SU-DHL-6 (cell line): ENCODE data around the gene CGA.

ENCODE experiments used
- H2AFZ ChIP-seq: fragments of 200-600 bp; sonication (generic); 2 replicates; pipeline ENCODE4 v1.6.1; 2014; ENCODE audit warnings: low read depth, mild to moderate bottlenecking, moderate library complexity, mixed read lengths, antibody characterized with exemption, low read length; ENCODE audit not compliant: severe bottlenecking
- H3F3A ChIP-seq: fragments of 200-600 bp; shearing (Covaris generic); 2 replicates; pipeline ENCODE4 v1.6.0; 2016; ENCODE audit warnings: antibody characterized with exemption, mild to moderate bottlenecking; ENCODE audit not compliant: insufficient read depth
- H3K27ac ChIP-seq: fragments of 200-600 bp; sonication (generic); 2 replicates; pipeline ENCODE4 v1.5.1; 2016; ENCODE audit warnings: low read depth, mild to moderate bottlenecking, low read length, moderate library complexity, mixed read lengths
- H3K27me3 ChIP-seq: fragments of 200-600 bp; sonication (generic), shearing (Covaris generic); 2 replicates; pipeline ENCODE4 v1.6.0; 2014; ENCODE audit warnings: mild to moderate bottlenecking, low read length
- H3K36me3 ChIP-seq: fragments of 200-600 bp; sonication (generic); 2 replicates; pipeline ENCODE4 v1.6.1; 2014; ENCODE audit warnings: mild to moderate bottlenecking, low read length, mixed read lengths
- H3K4me2 ChIP-seq: fragments of 300-600, 200-600 bp; shearing (Covaris generic), sonication (generic); 2 replicates; pipeline ENCODE4 v1.6.0; 2014; ENCODE audit warnings: low read length, low read depth, mild to moderate bottlenecking; ENCODE audit not compliant: poor library complexity, severe bottlenecking
- H3K4me3 ChIP-seq: fragments of 200-600 bp; sonication (generic); 2 replicates; pipeline ENCODE4 v1.5.1; 2014; ENCODE audit warnings: antibody characterized with exemption, low read length, mild to moderate bottlenecking, mixed read lengths; ENCODE audit not compliant: insufficient read depth, poor library complexity, severe bottlenecking
- H3K79me2 ChIP-seq: fragments of 200-600 bp; sonication (generic); 2 replicates; pipeline ENCODE4 v1.6.1; 2014; ENCODE audit warnings: mild to moderate bottlenecking, low read length, moderate library complexity; ENCODE audit not compliant: insufficient read depth
- H3K9ac ChIP-seq: fragments of 200-600 bp; sonication (generic); 2 replicates; pipeline ENCODE4 v1.7.0; 2014; ENCODE audit warnings: mild to moderate bottlenecking, low read length
- H3K9me2 ChIP-seq: fragments of 200-600 bp; sonication (generic); replicated peaks from 2 replicates; pipeline ENCODE4 v1.6.1; 2014; ENCODE audit warnings: low read length; ENCODE audit not compliant: insufficient read depth
- H3K9me3 ChIP-seq: fragments of 200-600 bp; sonication (generic); 2 replicates; pipeline ENCODE4 v1.6.1; 2014; ENCODE audit warnings: low read length, mixed read lengths; ENCODE audit not compliant: insufficient read depth
- H4K20me1 ChIP-seq: fragments of 200-600 bp; sonication (generic); 2 replicates; pipeline ENCODE4 v1.6.1; 2014; ENCODE audit warnings: low read depth, mild to moderate bottlenecking, antibody characterized with exemption, low read length, moderate library complexity, mixed read lengths
- EZH2phosphoT487 ChIP-seq: fragments of 200-600 bp; sonication (generic), shearing (Covaris generic); conservative IDR thresholded peaks from 2 replicates; pipeline ENCODE4 v1.6.1; 2018; ENCODE audit warnings: mild to moderate bottlenecking, antibody characterized with exemption, low read length, moderate library complexity, mixed read lengths
- TF ChIP-seq, protein P1 (sequence below): fragments of 200-600 bp; sonication (generic); IDR thresholded peaks from one replicate; pipeline ENCODE4 v1.5.1; 2017; ENCODE audit warnings: antibody characterized with exemption, mild to moderate bottlenecking, low read length, moderate library complexity; ENCODE audit not compliant: insufficient read depth, poor library complexity, severe bottlenecking

CGA gene

DNA sequence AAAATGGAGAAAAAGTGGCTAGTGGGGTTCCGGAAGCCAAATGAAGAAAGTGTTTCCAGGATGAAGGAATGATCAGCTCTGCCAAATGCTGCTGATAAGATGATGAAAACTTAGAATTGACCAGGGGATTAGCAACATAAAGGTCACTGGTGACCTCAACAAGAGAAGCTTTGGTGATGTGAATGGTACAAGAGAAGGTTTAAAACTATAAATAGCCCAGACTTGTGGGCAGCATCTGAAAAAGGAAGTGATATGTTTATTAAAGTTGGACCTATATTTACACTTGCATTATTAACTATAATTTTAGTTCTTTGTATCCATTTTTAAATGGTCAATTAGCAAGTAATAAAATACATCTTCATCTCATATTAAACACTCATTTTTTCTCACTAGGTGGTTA is 45.1 kb downstream of the CGA start:
- Histone ChIP-seq H3K9me2 (no peaks in the 10 kb centered on the region), H3K36me3 (no peaks in the 10 kb centered on the region), H3K4me3 (no peak overlapping the region), H3K9me3 (no peaks in the 10 kb centered on the region), H3K79me2 (no peaks in the 10 kb centered on the region), H4K20me1 (no peaks in the 10 kb centered on the region), H2AFZ (no peak overlapping the region), H3K9ac (no peak overlapping the region), H3K27ac (no peak overlapping the region), H3K27me3 (no peaks in the 10 kb centered on the region), H3K4me2 (no peak overlapping the region), H3F3A (no peaks in the 10 kb centered on the region)
- no peak for TF ChIP-seq EZH2phosphoT487
- TF ChIP-seq, protein P1, sequence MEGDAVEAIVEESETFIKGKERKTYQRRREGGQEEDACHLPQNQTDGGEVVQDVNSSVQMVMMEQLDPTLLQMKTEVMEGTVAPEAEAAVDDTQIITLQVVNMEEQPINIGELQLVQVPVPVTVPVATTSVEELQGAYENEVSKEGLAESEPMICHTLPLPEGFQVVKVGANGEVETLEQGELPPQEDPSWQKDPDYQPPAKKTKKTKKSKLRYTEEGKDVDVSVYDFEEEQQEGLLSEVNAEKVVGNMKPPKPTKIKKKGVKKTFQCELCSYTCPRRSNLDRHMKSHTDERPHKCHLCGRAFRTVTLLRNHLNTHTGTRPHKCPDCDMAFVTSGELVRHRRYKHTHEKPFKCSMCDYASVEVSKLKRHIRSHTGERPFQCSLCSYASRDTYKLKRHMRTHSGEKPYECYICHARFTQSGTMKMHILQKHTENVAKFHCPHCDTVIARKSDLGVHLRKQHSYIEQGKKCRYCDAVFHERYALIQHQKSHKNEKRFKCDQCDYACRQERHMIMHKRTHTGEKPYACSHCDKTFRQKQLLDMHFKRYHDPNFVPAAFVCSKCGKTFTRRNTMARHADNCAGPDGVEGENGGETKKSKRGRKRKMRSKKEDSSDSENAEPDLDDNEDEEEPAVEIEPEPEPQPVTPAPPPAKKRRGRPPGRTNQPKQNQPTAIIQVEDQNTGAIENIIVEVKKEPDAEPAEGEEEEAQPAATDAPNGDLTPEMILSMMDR = no peak

DNA sequence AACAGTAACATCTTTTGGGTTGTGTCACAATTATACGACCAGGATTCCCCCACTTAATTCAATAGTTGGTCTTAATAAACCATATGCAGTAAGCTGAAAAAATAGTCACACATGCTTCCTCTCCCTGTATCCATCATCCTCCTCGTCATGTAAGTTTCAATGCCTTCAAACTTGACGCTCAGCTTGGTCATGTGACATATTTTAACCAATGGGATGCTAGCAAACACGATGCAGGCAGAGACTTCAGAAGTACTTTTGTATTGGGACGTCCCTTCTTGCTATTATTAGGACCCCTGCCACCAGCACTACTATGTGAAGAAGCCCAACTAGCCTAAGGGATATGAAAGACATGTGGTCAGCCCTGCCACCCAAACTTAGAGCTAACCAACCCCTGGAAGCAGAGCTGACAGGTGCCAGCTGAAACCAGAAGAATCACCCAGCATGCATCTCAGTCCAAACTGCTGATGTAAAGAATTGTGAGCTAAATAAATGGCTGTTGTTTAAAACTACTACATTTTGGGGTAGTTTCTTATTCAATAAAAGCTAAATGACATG is 49.3 kb downstream of the CGA start:
- Histone ChIP-seq H3K79me2 (no peaks in the 10 kb centered on the region), H3K9me2 (no peaks in the 10 kb centered on the region), H4K20me1 (no peaks in the 10 kb centered on the region), H3K9me3 (no peaks in the 10 kb centered on the region), H3K4me2 (no peak overlapping the region), H3K4me3 (no peak overlapping the region), H3K27me3 (no peaks in the 10 kb centered on the region), H3K27ac (no peak overlapping the region), H3F3A (no peaks in the 10 kb centered on the region), H3K9ac (no peak overlapping the region), H3K36me3 (no peaks in the 10 kb centered on the region), H2AFZ (no peak overlapping the region)
- TF ChIP-seq EZH2phosphoT487 = no peak
- TF ChIP-seq, protein P1 = no peak

DNA sequence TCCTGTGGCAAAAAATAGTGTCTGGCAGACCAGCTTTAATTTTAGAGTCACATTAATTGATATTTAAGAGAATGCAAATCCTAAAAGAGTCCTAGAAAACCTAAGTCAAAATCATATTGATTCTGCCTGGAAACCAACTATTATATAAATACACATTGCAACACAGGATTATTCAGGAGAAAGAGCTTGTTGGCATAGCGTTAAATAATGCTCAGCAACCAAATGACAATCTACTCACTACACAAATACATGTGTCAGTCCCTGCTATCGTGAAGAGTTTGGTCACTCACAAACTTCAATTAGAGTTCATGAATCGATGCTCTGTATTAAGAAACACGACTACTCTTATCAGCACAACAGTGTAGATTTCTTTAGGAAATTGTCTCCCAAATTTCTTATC is 54.2 kb downstream of the CGA start:
- no peaks in the 10 kb centered on the region for H4K20me1 ChIP-seq
- H3K9me3 ChIP-seq = no peaks in the 10 kb centered on the region
- H3K9ac ChIP-seq = no peak overlapping the region
- no peak overlapping the region for H3K27ac ChIP-seq
- H3K4me2 ChIP-seq = no peak overlapping the region
- no peaks in the 10 kb centered on the region for H3K79me2 ChIP-seq
- no peaks in the 10 kb centered on the region for H3F3A ChIP-seq
- no peak for TF ChIP-seq EZH2phosphoT487
- no peak overlapping the region for H3K4me3 ChIP-seq
- no peaks in the 10 kb centered on the region for H3K27me3 ChIP-seq
- H2AFZ ChIP-seq = no peak overlapping the region
- no peaks in the 10 kb centered on the region for H3K9me2 ChIP-seq
- H3K36me3 ChIP-seq = no peaks in the 10 kb centered on the region
